ENCODE measurements around the gene AGAP1. TPM values are rescaled to one million over a fixed set of nuclear protein-coding genes. Genes with fewer than 3 reads are reported as not detected.

AGAP1 gene
- total RNA-seq, 1 donor from 2014 or later, result 54.7 TPM

DNA sequence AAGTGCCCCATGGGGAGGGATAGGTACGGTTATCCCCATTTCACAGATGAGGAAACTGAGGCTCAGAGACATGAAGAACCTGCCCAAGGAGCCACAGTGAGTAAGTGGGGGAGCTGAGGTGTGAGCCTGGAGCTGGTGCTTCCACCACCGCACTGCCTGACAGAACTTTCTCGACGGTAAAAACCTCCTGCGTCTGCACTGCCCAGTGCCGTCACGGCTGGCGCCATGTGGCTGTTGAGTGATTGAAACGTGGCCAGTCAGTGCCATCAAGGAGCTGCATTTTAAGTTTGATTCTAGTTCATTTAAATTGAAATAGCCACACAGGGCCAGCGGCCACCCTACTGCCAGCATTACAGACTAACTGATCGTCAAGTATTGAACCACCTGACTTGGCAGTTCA is 217.1 kb downstream of the AGAP1 start:
- Mint-ChIP-seq H3K36me3 (ENCODE audit: low read depth) (peaks cover 12% of the 10 kb centered on the region), H3K27me3 (ENCODE audit: low read depth) (no peaks in the 10 kb centered on the region), H3K4me1 (peaks cover 69% of the 10 kb centered on the region), H3K4me3 (no peak overlapping the region), H3K27ac (ENCODE audit: unreplicated experiment) (no peak overlapping the region), H3K9me3 (no peaks in the 10 kb centered on the region)
- DNase-seq (ENCODE audit: low read depth, low spot score), result no peak
- TF ChIP-seq CTCF (conservative IDR thresholded peaks at IDR 0.05), result no peak

GRCh38 chr2:235711527-235711926 is 217.7 kb downstream of the AGAP1 start:
- Mint-ChIP-seq H3K4me3 (no peak overlapping the region), H3K27me3 (ENCODE audit: low read depth) (no peaks in the 10 kb centered on the region), H3K9me3 (no peaks in the 10 kb centered on the region), H3K27ac (ENCODE audit: unreplicated experiment) (peak overlapping the region; percentile 43), H3K36me3 (ENCODE audit: low read depth) (peaks cover 12% of the 10 kb centered on the region), H3K4me1 (peaks cover 72% of the 10 kb centered on the region)
- TF ChIP-seq CTCF (conservative IDR thresholded peaks at IDR 0.05), result no peak
- DNase-seq (ENCODE audit: low read depth, low spot score), result no peak

DNA sequence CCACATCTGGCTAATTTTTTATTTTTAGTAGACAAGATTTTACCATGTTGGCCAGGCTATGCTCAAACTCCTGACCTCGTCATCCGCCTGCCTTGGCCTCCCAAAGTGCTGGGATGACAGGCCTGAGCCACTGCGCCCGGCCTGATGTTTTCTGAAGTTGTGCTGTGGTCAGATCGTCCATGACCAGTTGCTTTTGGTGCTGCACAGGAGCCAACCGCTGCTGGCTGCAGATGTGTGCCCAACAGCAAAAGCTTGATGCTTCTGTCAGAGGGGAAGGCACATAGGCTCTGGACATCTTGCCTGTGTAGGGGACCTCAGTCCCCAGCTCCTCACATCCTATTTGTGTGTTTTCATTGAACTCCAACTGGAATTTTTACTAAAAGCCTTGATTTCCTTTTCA is 218.3 kb downstream of the AGAP1 start:
- H3K27ac Mint-ChIP-seq (ENCODE audit: unreplicated experiment), result no peak overlapping the region
- peaks cover 12% of the 10 kb centered on the region for H3K36me3 Mint-ChIP-seq (ENCODE audit: low read depth)
- no peak for DNase-seq (ENCODE audit: low read depth, low spot score)
- H3K9me3 Mint-ChIP-seq, result no peaks in the 10 kb centered on the region
- H3K4me3 Mint-ChIP-seq, result no peak overlapping the region
- H3K27me3 Mint-ChIP-seq (ENCODE audit: low read depth), result no peaks in the 10 kb centered on the region
- H3K4me1 Mint-ChIP-seq, result peaks cover 73% of the 10 kb centered on the region
- TF ChIP-seq CTCF (conservative IDR thresholded peaks at IDR 0.05), result no peak

DNA sequence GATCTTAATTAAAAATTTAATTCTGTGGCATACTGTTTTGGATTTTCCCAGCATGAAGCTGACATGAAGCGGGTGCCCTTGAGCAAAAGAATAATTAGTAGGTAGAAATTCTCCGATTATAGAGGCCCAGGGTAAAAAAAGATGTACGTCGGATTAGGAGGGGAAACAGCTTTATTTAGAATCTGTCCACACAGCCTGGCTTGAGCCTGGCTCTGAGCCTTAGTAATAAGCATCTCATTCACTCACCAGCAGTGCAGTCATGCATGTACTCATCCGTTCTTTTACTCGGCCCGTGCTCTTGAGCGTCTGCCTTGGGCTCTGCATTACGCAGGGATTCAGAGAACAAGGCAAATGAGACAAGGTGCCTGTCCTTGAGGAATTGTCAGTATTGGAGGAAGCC is 219.3 kb downstream of the AGAP1 start:
- no peak for TF ChIP-seq CTCF (conservative IDR thresholded peaks at IDR 0.05)
- Mint-ChIP-seq H3K27ac (ENCODE audit: unreplicated experiment) (no peak overlapping the region), H3K4me1 (peaks cover 78% of the 10 kb centered on the region), H3K4me3 (peak overlapping the region; percentile 25), H3K36me3 (ENCODE audit: low read depth) (peaks cover 12% of the 10 kb centered on the region), H3K27me3 (ENCODE audit: low read depth) (no peaks in the 10 kb centered on the region), H3K9me3 (no peaks in the 10 kb centered on the region)
- no peak for DNase-seq (ENCODE audit: low read depth, low spot score)

- H3K4me1 Mint-ChIP-seq, result peaks cover 78% of the 10 kb centered on the region
- peaks cover 11% of the 10 kb centered on the region for H3K36me3 Mint-ChIP-seq (ENCODE audit: low read depth)
- DNase-seq (ENCODE audit: low read depth, low spot score), result no peak
- no peaks in the 10 kb centered on the region for H3K27me3 Mint-ChIP-seq (ENCODE audit: low read depth)
- H3K27ac Mint-ChIP-seq (ENCODE audit: unreplicated experiment), result no peak overlapping the region
- H3K9me3 Mint-ChIP-seq, result no peaks in the 10 kb centered on the region
- no peak for TF ChIP-seq CTCF (conservative IDR thresholded peaks at IDR 0.05)
- H3K4me3 Mint-ChIP-seq, result no peak overlapping the region
These were observed 221.8 kb downstream of the AGAP1 start for GRCh38 chr2:235715601-235716000.

Data from neural crest cell (in vitro differentiated cells).